Mucosa of descending colon (tissue), 3 donors: ENCODE results near the gene TTC39B. TPM values are rescaled to one million over a fixed set of nuclear protein-coding genes. Genes with fewer than 3 reads are reported as not detected.

Experiments used
- ATAC-seq: fragments of 200-7000 bp; cut with Tn5 transposase; one replicate; pipeline ENCODE4 v1.9.1; 2020; ENCODE audit warnings: mild to moderate bottlenecking, moderate library complexity
- DNase-seq, 3 donors: peaks; one replicate each; pipeline ENCODE4 v3.0.0-alpha.2; 2020
- H3K36me3 ChIP-seq: fragments of 200-600 bp; one replicate; pipeline ENCODE4 v1.8.0; 2021; ENCODE audit warnings: low read depth, mild to moderate bottlenecking
- H3K4me1 ChIP-seq: fragments of 200-600 bp; one replicate; pipeline ENCODE4 v1.8.0; 2021; ENCODE audit warnings: low read depth, mild to moderate bottlenecking
- H3K4me3 ChIP-seq: fragments of 200-600 bp; one replicate; pipeline ENCODE4 v1.8.0; 2021; ENCODE audit warnings: mild to moderate bottlenecking
- H3K9me3 ChIP-seq: fragments of 200-600 bp; one replicate; pipeline ENCODE4 v1.8.0; 2021; ENCODE audit warnings: mild to moderate bottlenecking
- intact Hi-C, 2 donors: fragments of 100-400 bp; cut with DNase I in 1 of 2; cut with micrococcal nuclease in 1 of 2; formaldehyde crosslinking; loops; one replicate each; pipeline versions ENCODE4 v1.11.0 to v1.11.1; 2022; cut with DNase I, micrococcal nuclease
- total RNA-seq, 3 donors: library from RNA; stranded (reverse); fragmentation: NEBNext Ultra II Directional in 2 of 3; extraction: Animal tissue kit (Norgen Biotek cat#: 25700) in 2 of 3; gene quantifications; one replicate each; pipeline versions ENCODE4 v1.2.1 to v1.2.4, GENCODE V29; 2021 to 2023
- TF ChIP-seq, protein P1 (sequence below): fragments of 200-600 bp; IDR thresholded peaks from one replicate; pipeline ENCODE4 v1.8.0; 2022; ENCODE audit warnings: antibody characterized with exemption, mild to moderate bottlenecking
- donor health status: DM: no; HTN: no; CAD: no; lungs with moderate emphysema.
- donor health status: DM: no; HTN: no; CAD: no.
- donor health status: DM: no; HTN: yes; CAD: no.

TTC39B gene
- total RNA-seq, 3 donors from 2014 or later = 36.9 to 48.0 (median 43.8) TPM

DNA sequence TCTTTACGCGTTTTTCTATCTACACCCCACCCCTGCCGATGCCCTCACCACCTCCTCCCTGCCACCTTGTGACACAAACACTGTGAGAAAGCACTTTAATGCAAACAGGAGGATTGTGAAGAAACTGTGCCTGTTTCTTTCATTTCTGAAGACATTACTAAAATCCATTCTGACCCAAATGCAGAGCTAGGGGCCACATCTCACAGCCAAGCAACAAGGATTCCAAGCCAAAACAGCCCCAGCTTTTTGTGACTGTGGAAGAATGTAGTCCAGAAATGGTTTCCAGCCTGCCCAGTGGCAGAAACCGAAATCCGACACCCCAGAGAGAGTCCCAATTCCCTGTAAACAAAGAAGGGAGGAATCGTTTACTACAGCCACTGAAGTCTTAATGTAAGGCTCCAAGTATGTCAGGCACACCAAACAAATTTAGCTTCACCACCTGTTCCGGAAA lies 190.9 kb downstream of the TTC39B start:
- no peak overlapping the region for H3K4me3 ChIP-seq
- TF ChIP-seq, protein P1, sequence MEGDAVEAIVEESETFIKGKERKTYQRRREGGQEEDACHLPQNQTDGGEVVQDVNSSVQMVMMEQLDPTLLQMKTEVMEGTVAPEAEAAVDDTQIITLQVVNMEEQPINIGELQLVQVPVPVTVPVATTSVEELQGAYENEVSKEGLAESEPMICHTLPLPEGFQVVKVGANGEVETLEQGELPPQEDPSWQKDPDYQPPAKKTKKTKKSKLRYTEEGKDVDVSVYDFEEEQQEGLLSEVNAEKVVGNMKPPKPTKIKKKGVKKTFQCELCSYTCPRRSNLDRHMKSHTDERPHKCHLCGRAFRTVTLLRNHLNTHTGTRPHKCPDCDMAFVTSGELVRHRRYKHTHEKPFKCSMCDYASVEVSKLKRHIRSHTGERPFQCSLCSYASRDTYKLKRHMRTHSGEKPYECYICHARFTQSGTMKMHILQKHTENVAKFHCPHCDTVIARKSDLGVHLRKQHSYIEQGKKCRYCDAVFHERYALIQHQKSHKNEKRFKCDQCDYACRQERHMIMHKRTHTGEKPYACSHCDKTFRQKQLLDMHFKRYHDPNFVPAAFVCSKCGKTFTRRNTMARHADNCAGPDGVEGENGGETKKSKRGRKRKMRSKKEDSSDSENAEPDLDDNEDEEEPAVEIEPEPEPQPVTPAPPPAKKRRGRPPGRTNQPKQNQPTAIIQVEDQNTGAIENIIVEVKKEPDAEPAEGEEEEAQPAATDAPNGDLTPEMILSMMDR = no peak
- ATAC-seq = no peak
- no peaks in the 10 kb centered on the region for H3K9me3 ChIP-seq
- no peaks in the 10 kb centered on the region for H3K36me3 ChIP-seq
- no peak for DNase-seq
- no peaks in the 10 kb centered on the region for H3K4me1 ChIP-seq
- intact Hi-C loops = no loop called here

DNA sequence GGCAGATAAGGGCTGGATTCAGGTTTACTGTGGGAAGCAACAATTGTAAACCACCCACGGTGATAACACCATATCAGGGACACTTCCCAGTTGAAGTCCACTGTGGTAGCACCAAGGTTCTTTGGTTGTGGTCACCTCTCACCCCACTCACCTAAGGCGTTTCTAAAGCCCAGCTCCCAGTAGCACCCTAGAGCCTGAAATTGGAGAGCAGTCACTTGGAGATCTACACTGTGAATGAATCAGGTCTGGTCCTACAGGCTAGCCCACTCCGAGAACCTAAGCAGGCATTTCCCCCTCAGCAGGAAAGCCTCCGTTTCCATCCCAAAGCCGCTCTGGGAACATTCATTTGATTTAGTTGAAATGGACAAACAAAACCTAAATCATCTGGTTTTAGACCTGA lies 191.3 kb downstream of the TTC39B start:
- intact Hi-C loops = no loop called here
- Histone ChIP-seq H3K4me1 (no peaks in the 10 kb centered on the region), H3K9me3 (no peaks in the 10 kb centered on the region), H3K4me3 (no peak overlapping the region), H3K36me3 (no peaks in the 10 kb centered on the region)
- DNase-seq (no peak), ATAC-seq (no peak)
- TF ChIP-seq, protein P1 = no peak

DNA sequence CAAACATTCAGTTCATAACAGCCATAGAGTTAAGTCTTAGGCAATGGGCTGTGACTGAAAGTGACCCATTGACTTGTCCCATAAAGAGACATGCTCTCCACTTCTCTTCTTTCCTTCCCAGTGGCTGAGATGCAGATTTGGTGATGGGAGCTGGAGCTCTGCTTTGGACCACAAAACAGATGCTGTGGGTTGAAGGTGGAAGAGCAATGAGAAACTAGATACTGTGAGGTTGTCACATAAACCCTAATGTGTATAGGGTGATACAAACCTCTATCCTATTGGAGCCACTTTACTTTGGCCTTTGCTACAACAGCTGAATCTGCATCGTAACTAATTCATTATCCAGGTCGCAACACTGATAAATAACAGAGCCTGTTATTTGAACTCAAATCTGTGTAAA lies 192.0 kb downstream of the TTC39B start:
- intact Hi-C loops = no loop called here
- H3K9me3 ChIP-seq = no peaks in the 10 kb centered on the region
- no peaks in the 10 kb centered on the region for H3K36me3 ChIP-seq
- TF ChIP-seq, protein P1 = no peak
- H3K4me3 ChIP-seq = no peak overlapping the region
- no peaks in the 10 kb centered on the region for H3K4me1 ChIP-seq
- DNase-seq = no peak
- no peak for ATAC-seq

Other genes with a start within 250 kb of the TTC39B start
- gene SNAPC3, start 115.7 kb upstream of the TTC39B start, total RNA-seq = 10 to 100 TPM; 32.2 to 44.9 (median 44.5) TPM
- 10 to 100 TPM; 19.9 to 58.4 (median 28.0) TPM for gene PSIP1, start 203.8 kb upstream of the TTC39B start, total RNA-seq
- 1 to 10 TPM; 3.6 to 4.5 (median 3.6) TPM for gene CCDC171, start 245.8 kb upstream of the TTC39B start, total RNA-seq